ENCODE measurements around the gene KRTAP4-12.
"Not testable (repeated sequence)": the region's sequence is repeated elsewhere in the genome, so short reads cannot be mapped to it uniquely, and the experiment has no call there.

Gene KRTAP4-12

GRCh38 chr17:41125064-41125463 is 1.1 kb upstream of the KRTAP4-12 start:
- no peak for DNase-seq

GRCh38 chr17:41123292-41123990 is 541 bp downstream of the KRTAP4-12 start:
- not testable (repeated sequence) for DNase-seq

- no peak for DNase-seq
These were observed 2.2 kb downstream of the KRTAP4-12 start for GRCh38 chr17:41121742-41122141.

GRCh38 chr17:41119696-41120690 is 4.0 kb downstream of the KRTAP4-12 start:
- not testable (repeated sequence) for DNase-seq

GRCh38 chr17:41118721-41119120 is 5.3 kb downstream of the KRTAP4-12 start:
- DNase-seq = no peak

GRCh38 chr17:41117846-41118386 is 6.1 kb downstream of the KRTAP4-12 start, which contains the start of gene KRTAP4-11:
Gene KRTAP4-11, minus strand, starts transcription at chr17:41118373. Its CDS starts 58 bp downstream, at chr17:41118315.
- DNase-seq = not testable (repeated sequence)

- no peak for DNase-seq
These were observed 7.7 kb downstream of the KRTAP4-12 start for GRCh38 chr17:41116297-41116696.

- DNase-seq = no peak
These were observed 12.7 kb downstream of the KRTAP4-12 start for GRCh38 chr17:41111151-41111885.

- not testable (repeated sequence) for DNase-seq
These were observed 15.1 kb downstream of the KRTAP4-12 start for GRCh38 chr17:41108728-41109386.

- no peak for DNase-seq
These were observed 16.0 kb downstream of the KRTAP4-12 start for GRCh38 chr17:41107941-41108450.

GRCh38 chr17:41105347-41105746 is 18.6 kb downstream of the KRTAP4-12 start, which contains the start of gene KRTAP4-9:
Gene KRTAP4-9, plus strand, starts transcription at chr17:41105389. Its CDS starts 0 bp downstream, at chr17:41105389.
- DNase-seq = not testable (repeated sequence)

GRCh38 chr17:41104386-41105038 is 19.5 kb downstream of the KRTAP4-12 start:
- DNase-seq = not testable (repeated sequence)

- DNase-seq = no peak
These were observed 20.1 kb downstream of the KRTAP4-12 start for GRCh38 chr17:41103896-41104295.

GRCh38 chr17:41101586-41102259 is 22.3 kb downstream of the KRTAP4-12 start, which contains the start of gene KRTAP4-16:
Gene KRTAP4-16, minus strand, starts transcription at chr17:41102209. Its CDS starts 0 bp downstream, at chr17:41102209.
- no peak for DNase-seq

- DNase-seq = not testable (repeated sequence)
These were observed 24.1 kb downstream of the KRTAP4-12 start for GRCh38 chr17:41099682-41100480.

GRCh38 chr17:41098481-41098880 is 25.5 kb downstream of the KRTAP4-12 start:
- no peak for DNase-seq

GRCh38 chr17:41098042-41098441 is 25.9 kb downstream of the KRTAP4-12 start, which contains the start of gene KRTAP4-8:
Gene KRTAP4-8, minus strand, starts transcription at chr17:41098142. Its CDS starts 58 bp downstream, at chr17:41098084.
- no peak for DNase-seq

GRCh38 chr17:41096055-41096454 is 27.9 kb downstream of the KRTAP4-12 start:
- DNase-seq = no peak

- DNase-seq = not testable (repeated sequence)
These were observed 35.1 kb downstream of the KRTAP4-12 start for GRCh38 chr17:41088760-41089352.
